Caco-2 (cell line): ENCODE data around the gene SEMA6D. TPM values are rescaled to one million over a fixed set of nuclear protein-coding genes. Genes with fewer than 3 reads are reported as not detected.

Experiments used
- BruUV-seq: library from RNA; stranded (reverse); fragments of 400-500 nt; replicated peaks from 2 replicates; lab custom pipeline; 2021; lab: Mats Ljungman, UMichigan
- CTCF ChIA-PET: fragments of 300-600 bp; sonication (Branson Sonifier 250); formaldehyde crosslinking; loops from one replicate; lab custom pipeline; 2022; ENCODE audit warnings: antibody characterized with exemption; lab: Charles Lee
- POLR2A ChIA-PET: fragments of 300-600 bp; sonication (Branson Sonifier 250); formaldehyde crosslinking; loops from one replicate; lab custom pipeline; 2022; ENCODE audit warnings: antibody characterized with exemption; lab: Charles Lee
- DNase-seq, 2 experiments: peaks; one replicate each; pipeline versions ENCODE4 v3.0.0 to v3.0.0-alpha.2; 2020 to 2022
- H3K27me3 ChIP-seq: replicated peaks from 2 replicates; pipeline ENCODE4 v1.6.0; 2011; ENCODE audit warnings: low read length; ENCODE audit not compliant: control insufficient read depth, insufficient read depth
- H3K36me3 ChIP-seq: 2 replicates; pipeline ENCODE4 v1.5.1; 2011; ENCODE audit warnings: low read length; ENCODE audit not compliant: control insufficient read depth, insufficient read depth
- H3K4me1 ChIP-seq: fragments of 250-450 bp; sonication (Bioruptor Pico); 2 replicates; pipeline ENCODE4 v1.5.1; 2020; ENCODE audit warnings: mild to moderate bottlenecking
- H3K4me3 ChIP-seq: 2 replicates; pipeline ENCODE4 v1.5.1; 2011; ENCODE audit warnings: low read depth, mild to moderate bottlenecking, control low read depth, low read length
- H3K9me3 ChIP-seq: fragments of 250-450 bp; sonication (Bioruptor Pico); 2 replicates; pipeline ENCODE4 v1.5.1; 2020; ENCODE audit warnings: mild to moderate bottlenecking, moderate library complexity
- H3K27ac Mint-ChIP-seq: one replicate; pipeline ENCODE4 v1.8.0; 2022; ENCODE audit warnings: mixed read lengths; ENCODE audit not compliant: unreplicated experiment
- H3K27me3 Mint-ChIP-seq: one replicate; pipeline ENCODE4 v1.8.0; 2022; ENCODE audit warnings: mixed read lengths; ENCODE audit not compliant: insufficient read depth, unreplicated experiment
- H3K36me3 Mint-ChIP-seq: one replicate; pipeline ENCODE4 v1.8.0; 2022; ENCODE audit warnings: mild to moderate bottlenecking, mixed read lengths; ENCODE audit not compliant: insufficient read depth, unreplicated experiment
- H3K4me1 Mint-ChIP-seq: one replicate; pipeline ENCODE4 v1.8.0; 2022; ENCODE audit warnings: low read depth, mixed read lengths; ENCODE audit not compliant: unreplicated experiment
- H3K4me3 Mint-ChIP-seq: one replicate; pipeline ENCODE4 v1.8.0; 2022; ENCODE audit warnings: mild to moderate bottlenecking, moderate library complexity, mixed read lengths; ENCODE audit not compliant: unreplicated experiment
- H3K9me3 Mint-ChIP-seq: one replicate; pipeline ENCODE4 v1.8.0; 2022; ENCODE audit warnings: mixed read lengths; ENCODE audit not compliant: unreplicated experiment
- CTCF ChIP-seq, 2 experiments: fragments of 200-600 bp in 1 of 2; IDR thresholded peaks; 1 replicate in 1 of 2; 2 replicates in 1 of 2; pipeline versions ENCODE4 v1.5.1 to v1.8.0; 2011 to 2022; ENCODE audit warnings: antibody characterized with exemption in 1 of 2, control low read depth in 1 of 2, inconsistent platforms in 1 of 2, low read depth in 1 of 2, low read length in 1 of 2, mild to moderate bottlenecking in 1 of 2, moderate library complexity in 1 of 2; ENCODE audit not compliant: insufficient read depth in 1 of 2, severe bottlenecking in 1 of 2, unreplicated experiment in 1 of 2
- intact Hi-C: fragments of 100-400 bp; cut with micrococcal nuclease; formaldehyde crosslinking; loops from one replicate; pipeline ENCODE4 v1.10.0; 2022; ENCODE audit not compliant: unreplicated experiment
- total RNA-seq: library from RNA; stranded (reverse); gene quantifications from 2 replicates; pipeline ENCODE4 v1.2.3, GENCODE V29; 2022

Gene SEMA6D
- total RNA-seq, 1 experiment from 2014 or later: 0.18 TPM

- POLR2A ChIA-PET: no interaction called here
Observed at GRCh38 chr15:47728426-47728825, 11.1 kb downstream of the SEMA6D start.

DNA sequence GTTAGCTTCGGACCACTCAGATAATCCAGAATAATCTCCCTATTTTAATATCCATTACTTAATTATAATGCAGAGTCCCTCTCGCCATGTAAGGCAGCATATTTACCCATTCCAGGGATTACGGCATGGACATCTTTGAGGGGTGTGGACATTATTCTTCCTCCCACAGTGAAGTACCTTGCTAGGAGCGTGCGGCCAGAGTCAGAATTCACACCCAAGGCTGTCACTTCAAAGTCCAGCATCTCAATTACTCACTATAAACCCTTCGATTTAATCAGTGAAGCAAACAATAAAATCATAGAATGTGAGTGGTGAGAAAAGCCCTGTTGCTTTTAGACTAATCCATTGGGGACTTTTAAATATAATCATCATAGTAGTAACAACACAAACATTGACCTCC, 11.6 kb downstream of the SEMA6D start:
- no peaks in the 10 kb centered on the region for H3K9me3 ChIP-seq
- no peak for TF ChIP-seq CTCF (IDR thresholded peaks at IDR 0.05; ENCODE audit: insufficient read depth in 1 of 2, low read depth in 1 of 2, low read length in 1 of 2, severe bottlenecking in 1 of 2, unreplicated experiment in 1 of 2)
- H3K27me3 ChIP-seq: no peaks in the 10 kb centered on the region
- intact Hi-C loops: no loop called here
- no peak overlapping the region for H3K4me3 Mint-ChIP-seq
- H3K27me3 Mint-ChIP-seq: peaks cover 11% of the 10 kb centered on the region
- H3K4me1 ChIP-seq: no peaks in the 10 kb centered on the region
- BruUV-seq: no TSS peak
- no peaks in the 10 kb centered on the region for H3K4me1 Mint-ChIP-seq
- H3K4me3 ChIP-seq: no peak overlapping the region
- ChIA-PET POLR2A (no interaction called here), CTCF (no interaction called here)
- H3K36me3 ChIP-seq: no peaks in the 10 kb centered on the region
- no peaks in the 10 kb centered on the region for H3K9me3 Mint-ChIP-seq
- H3K36me3 Mint-ChIP-seq: no peaks in the 10 kb centered on the region
- no peak overlapping the region for H3K27ac Mint-ChIP-seq
- no peak for DNase-seq

More at GRCh38 chr15:47728426-47728825, 11.1 kb downstream of the SEMA6D start:
- BruUV-seq: no TSS peak
- CTCF ChIA-PET: no interaction called here
- H3K36me3 Mint-ChIP-seq: no peaks in the 10 kb centered on the region
- no peaks in the 10 kb centered on the region for H3K36me3 ChIP-seq
- no peaks in the 10 kb centered on the region for H3K27me3 ChIP-seq
- intact Hi-C loops: no loop called here
- H3K9me3 Mint-ChIP-seq: no peaks in the 10 kb centered on the region
- no peaks in the 10 kb centered on the region for H3K4me1 ChIP-seq
- H3K4me3 Mint-ChIP-seq: no peak overlapping the region
- no peak overlapping the region for H3K27ac Mint-ChIP-seq
- peaks cover 11% of the 10 kb centered on the region for H3K27me3 Mint-ChIP-seq
- no peak for DNase-seq
- no peak for TF ChIP-seq CTCF (IDR thresholded peaks at IDR 0.05; ENCODE audit: insufficient read depth in 1 of 2, low read depth in 1 of 2, low read length in 1 of 2, severe bottlenecking in 1 of 2, unreplicated experiment in 1 of 2)
- H3K9me3 ChIP-seq: no peaks in the 10 kb centered on the region
- no peaks in the 10 kb centered on the region for H3K4me1 Mint-ChIP-seq
- no peak overlapping the region for H3K4me3 ChIP-seq

DNA sequence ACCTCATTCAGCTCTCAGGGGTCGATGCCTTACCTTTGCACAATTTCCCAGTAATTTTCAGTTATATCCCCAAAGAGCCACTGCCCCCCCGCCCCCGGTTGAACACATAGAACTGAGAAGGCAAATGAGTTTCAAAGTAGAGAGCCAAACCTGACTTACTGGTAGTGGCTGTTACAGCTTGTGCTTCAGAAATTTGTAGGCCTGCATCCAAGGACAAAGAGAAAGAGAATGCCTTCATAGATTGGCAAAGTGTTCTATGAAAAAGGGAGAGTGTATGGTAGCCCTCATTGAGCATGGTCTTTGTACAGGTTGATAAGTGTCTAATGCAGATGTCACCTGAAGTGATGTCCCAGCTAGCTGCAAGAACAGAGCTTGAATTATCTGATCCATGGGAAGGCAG, 13.9 kb downstream of the SEMA6D start:
- H3K27me3 ChIP-seq: no peaks in the 10 kb centered on the region
- H3K4me1 Mint-ChIP-seq: no peaks in the 10 kb centered on the region
- H3K4me3 Mint-ChIP-seq: no peak overlapping the region
- peaks cover 4% of the 10 kb centered on the region for H3K4me1 ChIP-seq
- no peak for TF ChIP-seq CTCF (IDR thresholded peaks at IDR 0.05; ENCODE audit: insufficient read depth in 1 of 2, low read depth in 1 of 2, low read length in 1 of 2, severe bottlenecking in 1 of 2, unreplicated experiment in 1 of 2)
- no peak overlapping the region for H3K27ac Mint-ChIP-seq
- DNase-seq: no peak
- POLR2A ChIA-PET: no interaction called here
- H3K36me3 Mint-ChIP-seq: no peaks in the 10 kb centered on the region
- no TSS peak for BruUV-seq
- H3K9me3 ChIP-seq: no peaks in the 10 kb centered on the region
- H3K4me3 ChIP-seq: no peak overlapping the region
- no peaks in the 10 kb centered on the region for H3K36me3 ChIP-seq
- intact Hi-C loops: no loop called here
- CTCF ChIA-PET: no interaction called here
- no peaks in the 10 kb centered on the region for H3K9me3 Mint-ChIP-seq
- H3K27me3 Mint-ChIP-seq: peaks cover 8% of the 10 kb centered on the region
